HG02885 (cell line): ENCODE data around the gene TTC33.

Experiments used
- ATAC-seq: cut with Tn5 transposase; IDR thresholded peaks from one replicate; pipeline ENCODE4 v1.9.1; 2021; ENCODE audit warnings: mild to moderate bottlenecking; ENCODE audit not compliant: unreplicated experiment, poor library complexity

Gene TTC33

DNA sequence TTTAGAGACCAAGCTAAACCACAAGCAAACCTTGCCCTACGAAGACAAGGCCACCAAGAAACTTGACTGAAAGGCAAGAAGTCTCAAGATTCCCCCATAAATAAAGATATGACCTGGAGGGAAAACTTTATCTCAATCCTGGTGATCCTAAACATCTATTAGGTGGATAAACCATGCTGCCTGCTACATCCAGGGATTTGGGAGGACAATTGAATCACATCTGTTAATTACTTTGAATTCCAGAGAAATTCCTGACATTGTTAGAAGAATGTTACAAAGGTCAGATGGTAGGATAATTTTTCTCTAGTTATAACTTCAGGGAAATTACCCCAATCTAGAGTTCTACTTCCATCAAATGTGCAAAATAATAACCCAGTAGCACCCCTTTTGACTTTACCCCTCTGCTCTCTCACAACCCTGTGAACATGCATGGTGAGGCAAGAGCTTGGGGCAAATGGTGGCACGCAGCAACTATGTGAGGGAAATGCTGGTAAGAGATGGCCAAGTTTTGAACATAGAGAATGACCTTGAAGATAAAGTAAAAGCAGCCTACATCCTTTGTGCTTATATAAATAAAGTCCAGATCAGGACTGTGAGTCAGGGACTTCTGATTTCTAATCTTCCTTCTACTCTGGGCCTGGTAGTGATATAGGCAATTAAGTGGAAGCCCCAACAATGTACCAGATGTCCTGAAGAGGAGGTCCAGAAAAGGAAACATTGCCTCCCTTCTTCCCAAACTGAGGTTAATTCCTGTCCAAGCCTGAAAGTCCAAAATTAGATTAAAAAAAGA is 133.1 kb downstream of the TTC33 start:
- ATAC-seq = no peak

GRCh38 chr5:40619421-40619820 is 136.3 kb downstream of the TTC33 start:
- no peak for ATAC-seq

- ATAC-seq = no peak
Measured at GRCh38 chr5:40618926-40619325, 136.8 kb downstream of the TTC33 start.

- ATAC-seq = peak; percentile 90
Measured at GRCh38 chr5:40616781-40617180, 139.0 kb downstream of the TTC33 start.

DNA sequence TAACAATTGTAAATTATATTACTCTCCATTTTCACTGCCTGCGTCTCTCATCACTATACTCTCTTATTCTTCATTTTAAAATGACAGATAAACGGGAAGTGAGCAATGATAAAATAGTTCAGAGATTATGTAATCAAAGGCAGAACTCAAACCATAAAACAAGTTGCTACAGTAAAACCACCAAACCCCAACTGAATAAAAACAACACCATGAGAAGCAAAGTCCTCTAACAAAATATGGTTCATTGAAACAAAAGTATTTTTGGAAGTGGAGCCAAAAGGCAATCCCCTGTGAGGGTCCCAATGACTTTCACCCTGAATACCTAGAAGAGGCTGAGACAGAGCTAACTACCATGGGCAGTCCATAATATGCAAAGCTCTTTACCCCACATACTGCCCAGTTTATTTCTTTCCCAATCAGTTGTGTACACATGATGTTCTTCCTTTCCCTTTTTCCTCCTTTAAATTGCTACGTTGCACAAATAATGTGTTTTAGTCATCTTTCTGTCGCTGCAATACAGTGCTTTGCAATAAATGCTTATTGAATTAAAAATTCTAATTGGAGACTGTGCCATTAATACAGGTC is 140.1 kb downstream of the TTC33 start:
- ATAC-seq = peak; percentile 52

- no peak for ATAC-seq
Measured at GRCh38 chr5:40614923-40615585, 140.7 kb downstream of the TTC33 start.

GRCh38 chr5:40614466-40614865 is 141.3 kb downstream of the TTC33 start:
- no peak for ATAC-seq

DNA sequence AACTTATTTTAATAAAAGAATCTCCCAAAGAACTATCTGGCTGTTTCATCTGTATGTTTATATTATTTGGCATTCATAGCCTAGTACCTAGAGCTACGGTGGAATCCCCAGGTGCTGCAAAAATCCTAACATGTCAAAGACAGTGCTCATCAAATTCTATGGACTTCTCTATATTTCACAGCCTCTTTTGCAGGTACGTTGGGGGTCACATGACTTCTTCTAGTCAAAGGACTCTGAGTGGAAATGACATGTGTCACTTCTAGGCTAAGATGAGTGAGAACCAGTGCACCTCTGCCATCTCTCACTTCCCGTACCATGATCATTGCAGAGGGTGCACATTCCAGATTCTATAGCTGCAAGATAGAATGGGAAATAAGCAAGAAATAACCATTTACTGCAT is 148.6 kb downstream of the TTC33 start:
- ATAC-seq = no peak

DNA sequence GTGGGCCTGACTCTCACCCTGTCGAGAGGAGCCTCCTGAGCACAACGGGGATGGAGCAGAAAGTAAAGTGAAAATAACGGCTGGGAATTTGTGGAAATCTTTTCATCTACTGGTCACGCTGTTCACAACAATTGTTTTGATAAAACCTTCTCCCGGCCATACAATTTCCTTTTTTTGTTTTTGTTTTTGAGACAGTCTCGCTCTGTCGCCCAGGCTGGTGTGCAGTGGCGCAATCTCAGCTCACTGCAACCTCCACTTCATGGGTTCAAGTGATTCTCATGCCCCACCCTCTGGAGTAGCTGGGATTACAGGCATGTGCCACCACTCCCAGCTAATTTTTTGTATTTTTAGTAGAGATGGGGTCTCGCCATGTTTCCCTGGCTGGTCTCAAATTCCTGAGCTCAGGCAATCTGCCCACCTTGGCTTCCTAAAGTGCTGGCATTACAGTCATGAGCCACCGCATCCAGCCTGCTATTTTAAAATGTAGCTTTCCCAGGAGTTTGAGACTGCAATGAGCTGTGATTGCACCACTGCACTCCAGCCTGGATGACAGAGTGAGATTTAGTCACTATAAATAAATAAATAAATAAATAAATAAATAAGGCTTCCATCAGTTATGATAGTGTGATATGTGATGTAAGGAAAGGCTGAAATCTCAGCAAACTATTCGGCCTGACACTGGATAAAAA is 149.5 kb downstream of the TTC33 start:
- ATAC-seq = no peak

- no peak for ATAC-seq
Measured at GRCh38 chr5:40605295-40605958, 150.3 kb downstream of the TTC33 start.

DNA sequence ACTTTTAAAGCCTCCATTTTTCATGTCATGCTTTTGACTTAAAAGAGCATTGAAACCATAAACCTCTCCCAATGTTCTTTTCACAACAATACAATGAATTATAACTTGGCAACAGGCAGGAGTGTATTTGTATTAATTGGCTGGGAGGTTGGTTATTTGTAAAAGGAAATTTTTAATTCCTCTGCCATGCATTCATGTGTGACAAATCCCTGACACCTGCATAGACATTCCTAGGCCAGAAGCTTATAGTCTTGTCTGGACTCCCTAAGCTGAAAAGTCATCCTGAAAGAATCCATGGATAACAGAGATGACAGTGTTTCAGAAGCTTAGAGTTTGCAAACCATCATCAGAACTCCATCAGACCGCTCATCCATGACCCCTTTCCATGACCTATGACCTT is 152.4 kb downstream of the TTC33 start:
- no peak for ATAC-seq

DNA sequence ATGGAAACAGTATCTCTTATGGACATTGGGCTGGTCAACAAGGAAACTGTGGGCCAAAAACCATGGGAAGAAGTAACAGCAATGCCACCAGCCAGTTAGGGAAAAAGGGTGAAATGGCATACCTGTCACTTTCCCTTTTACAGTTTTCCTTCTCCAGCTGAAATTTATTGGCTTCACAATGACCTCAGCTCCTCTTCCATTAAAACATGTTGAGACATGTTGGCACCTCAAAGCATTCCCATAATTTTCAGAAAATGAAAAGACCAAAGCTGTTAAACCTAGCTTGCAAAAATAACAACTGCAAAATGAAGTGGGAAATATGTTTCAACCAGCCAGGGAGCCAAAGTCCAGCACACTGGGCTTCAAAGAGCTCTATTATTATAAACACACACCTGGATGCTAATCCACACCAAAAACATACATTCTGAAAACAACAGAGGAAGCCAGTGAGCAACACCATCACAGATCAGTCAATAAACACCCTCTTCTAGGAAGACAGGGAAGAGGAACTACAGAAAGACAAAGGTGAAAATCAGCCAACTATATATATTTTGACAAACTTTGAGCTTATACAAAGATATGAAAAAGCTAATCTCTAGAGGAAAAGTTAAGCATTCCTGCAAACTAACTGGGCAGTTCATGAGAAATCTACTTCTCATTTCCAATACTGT is 154.4 kb downstream of the TTC33 start:
- no peak for ATAC-seq

DNA sequence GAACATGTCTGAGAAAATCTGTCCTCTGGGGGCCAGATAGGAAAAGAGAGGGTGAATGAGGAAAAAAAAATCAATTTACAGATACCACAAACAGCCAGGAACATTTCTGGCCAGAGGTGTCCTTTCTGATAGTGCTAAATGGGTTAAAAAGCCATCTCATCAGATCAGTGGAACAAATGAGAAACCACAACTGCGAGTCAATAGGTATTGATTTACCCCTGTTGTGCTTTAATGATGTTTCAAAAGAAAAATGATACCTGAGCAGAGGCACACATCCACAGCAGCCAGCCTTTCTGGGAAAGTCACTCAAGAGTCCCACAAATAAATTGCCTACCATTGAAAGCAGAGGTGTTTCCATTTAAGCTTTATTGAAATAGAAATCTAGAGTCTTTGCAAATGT is 155.4 kb downstream of the TTC33 start:
- ATAC-seq = no peak

- ATAC-seq = no peak
Measured at GRCh38 chr5:40599676-40600075, 156.1 kb downstream of the TTC33 start.

GRCh38 chr5:40594811-40595210 is 160.9 kb downstream of the TTC33 start:
- no peak for ATAC-seq

DNA sequence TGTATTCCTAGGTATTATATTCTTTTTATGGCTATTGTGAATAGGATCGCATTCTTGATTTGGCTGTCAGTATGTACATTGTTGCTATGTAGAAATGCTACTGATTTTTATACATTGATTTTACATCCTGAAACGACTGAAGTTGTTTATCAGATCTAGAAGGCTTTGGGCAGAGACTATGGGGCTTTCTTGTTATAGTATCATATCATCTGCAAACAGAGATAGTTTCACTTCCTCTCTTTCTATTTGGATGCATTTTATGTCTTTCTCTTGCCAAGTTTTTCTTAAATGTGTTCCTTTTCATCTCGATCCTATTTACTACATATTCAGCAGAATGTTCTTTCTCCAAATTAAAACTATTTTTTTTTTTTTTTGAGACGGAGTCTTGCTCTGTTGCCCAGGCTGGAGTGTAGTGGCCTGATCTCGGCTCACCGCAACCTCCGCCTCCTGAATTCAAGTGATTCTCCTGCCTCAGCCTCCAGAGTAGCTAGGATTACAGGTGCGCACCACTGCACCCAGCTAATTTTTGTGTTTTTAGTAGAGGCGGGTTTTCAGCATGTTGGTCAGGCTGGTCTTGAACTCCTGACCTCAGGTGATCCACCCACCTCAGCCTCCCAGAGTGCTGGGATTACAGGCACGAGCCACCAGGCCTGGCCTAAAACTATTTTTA is 163.9 kb downstream of the TTC33 start:
- peak; percentile 96 for ATAC-seq

DNA sequence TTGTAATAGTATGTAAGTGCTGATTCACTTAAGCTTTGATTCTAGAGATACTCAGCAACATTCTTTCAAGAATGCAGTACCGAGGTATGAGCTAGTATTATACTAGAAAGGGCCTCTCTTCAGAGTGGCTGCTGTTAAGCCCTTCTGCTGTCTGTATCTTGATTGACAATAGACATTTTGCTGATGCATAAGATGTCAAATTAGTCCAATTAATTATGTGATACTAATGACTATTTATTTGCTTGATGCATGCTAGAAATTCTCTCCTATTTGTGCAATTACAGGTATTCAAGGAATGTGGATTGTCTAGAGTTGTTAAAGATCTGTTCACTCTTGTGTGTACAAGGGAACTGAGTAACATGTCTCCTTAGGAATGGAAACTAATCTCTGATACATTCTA is 168.4 kb downstream of the TTC33 start:
- no peak for ATAC-seq

DNA sequence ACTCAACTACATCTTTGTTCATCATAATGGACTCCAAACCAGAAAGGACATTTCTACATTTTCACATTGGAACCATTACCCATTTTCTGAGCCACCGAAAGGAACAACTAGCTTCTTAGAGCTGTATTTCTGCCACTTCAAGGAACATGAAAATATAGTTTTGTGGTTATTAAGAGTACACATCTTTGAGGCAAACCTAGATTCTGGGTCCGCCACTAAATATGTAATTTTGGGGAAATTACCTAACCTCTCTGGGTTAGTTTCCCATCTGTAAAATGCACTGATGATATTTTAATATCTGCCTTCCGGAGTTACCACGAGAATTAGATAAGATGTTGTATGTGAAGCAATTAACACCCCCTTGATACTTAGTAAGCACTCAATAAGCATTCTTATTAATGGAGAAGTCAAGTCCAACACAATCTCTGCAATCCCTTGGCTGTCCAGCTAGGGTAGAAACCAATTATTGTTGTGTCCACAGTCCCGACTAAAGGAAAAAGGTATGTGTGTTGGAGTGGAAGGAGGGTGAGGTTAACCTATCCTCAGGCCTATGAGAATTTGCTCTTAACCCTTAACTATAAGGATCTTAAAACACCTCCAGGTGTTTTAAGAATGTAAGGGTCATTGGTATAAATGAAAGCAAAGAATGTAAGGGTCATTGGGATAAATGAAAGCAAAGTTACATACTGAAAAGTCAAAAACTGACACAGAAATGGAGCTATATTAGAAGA is 170.1 kb downstream of the TTC33 start:
- ATAC-seq = no peak

- no peak for ATAC-seq
Measured at GRCh38 chr5:40584054-40584453, 171.7 kb downstream of the TTC33 start.
